GM18873 (cell line): ENCODE results near the gene CYSTM1.
A peak's percentile ranks its signal among the peaks of the same experiment; 100 is the strongest.

Experiments used
- ATAC-seq: cut with Tn5 transposase; IDR thresholded peaks from one replicate; pipeline ENCODE4 v1.9.1; 2021; ENCODE audit warnings: mild to moderate bottlenecking, moderate library complexity, moderate number of reproducible peaks; ENCODE audit not compliant: unreplicated experiment, low FRiP score

CYSTM1 gene

DNA sequence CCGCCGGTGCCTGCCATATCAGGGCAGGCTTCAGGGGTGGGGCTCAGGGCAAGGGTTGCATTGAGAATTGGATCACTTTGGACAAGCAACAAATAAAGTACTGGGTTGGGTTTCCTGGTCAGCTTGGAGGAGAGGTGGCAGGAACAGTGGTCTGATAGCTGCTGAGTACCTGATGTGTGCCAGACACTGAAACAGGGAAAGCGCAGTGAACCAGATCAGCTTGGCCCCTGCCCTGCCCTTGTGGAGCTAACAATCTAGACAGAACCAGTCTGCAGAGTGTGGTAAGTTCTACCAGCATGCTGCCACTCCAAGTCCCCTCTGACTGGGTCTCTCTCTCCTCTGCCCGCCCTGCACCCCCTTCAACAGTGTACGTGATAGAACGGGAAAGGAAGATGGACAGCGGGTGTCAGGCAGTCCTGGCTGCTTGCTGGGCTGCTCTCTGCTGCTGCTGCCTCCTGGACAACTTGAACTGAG lies 53.4 kb downstream of the CYSTM1 start:
- no peak for ATAC-seq

DNA sequence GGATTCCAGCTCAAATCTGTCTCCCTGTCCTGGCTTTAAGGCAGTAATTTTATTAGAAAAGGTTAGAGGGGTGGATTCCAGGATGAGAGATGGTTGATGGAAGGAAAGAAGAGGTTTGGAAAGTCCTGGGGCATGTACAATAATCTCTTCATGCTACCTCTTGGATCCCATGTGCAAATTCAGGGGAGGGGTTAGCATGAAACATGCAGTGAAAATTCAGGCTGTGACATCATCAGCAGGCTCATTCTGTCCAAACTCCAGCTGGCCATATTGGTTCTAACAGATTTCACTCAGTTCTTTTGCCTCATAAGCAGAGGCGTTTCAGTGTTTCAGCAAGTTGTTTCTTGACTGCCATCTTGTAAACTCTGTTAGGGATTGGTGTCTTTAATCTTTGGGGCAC lies 55.4 kb downstream of the CYSTM1 start:
- no peak for ATAC-seq

DNA sequence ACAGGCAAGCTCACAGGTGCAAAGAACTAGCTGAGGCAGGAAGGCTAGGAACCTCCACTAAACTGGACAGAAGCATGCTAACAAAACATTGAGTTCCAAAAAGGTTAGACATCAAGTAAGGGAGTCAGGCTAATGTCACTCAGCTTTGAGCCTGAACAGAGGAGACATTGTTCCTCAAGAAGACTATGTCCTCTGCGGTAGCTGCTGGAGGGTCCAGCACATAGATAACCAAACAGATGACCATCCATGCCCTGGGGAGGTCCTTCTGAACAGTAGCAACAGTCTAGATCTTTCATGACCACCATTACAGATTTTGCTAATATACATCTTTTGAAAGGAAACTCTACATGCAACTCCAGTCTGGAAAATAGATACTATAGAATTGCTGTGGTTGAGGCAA lies 57.7 kb downstream of the CYSTM1 start:
- ATAC-seq: no peak

DNA sequence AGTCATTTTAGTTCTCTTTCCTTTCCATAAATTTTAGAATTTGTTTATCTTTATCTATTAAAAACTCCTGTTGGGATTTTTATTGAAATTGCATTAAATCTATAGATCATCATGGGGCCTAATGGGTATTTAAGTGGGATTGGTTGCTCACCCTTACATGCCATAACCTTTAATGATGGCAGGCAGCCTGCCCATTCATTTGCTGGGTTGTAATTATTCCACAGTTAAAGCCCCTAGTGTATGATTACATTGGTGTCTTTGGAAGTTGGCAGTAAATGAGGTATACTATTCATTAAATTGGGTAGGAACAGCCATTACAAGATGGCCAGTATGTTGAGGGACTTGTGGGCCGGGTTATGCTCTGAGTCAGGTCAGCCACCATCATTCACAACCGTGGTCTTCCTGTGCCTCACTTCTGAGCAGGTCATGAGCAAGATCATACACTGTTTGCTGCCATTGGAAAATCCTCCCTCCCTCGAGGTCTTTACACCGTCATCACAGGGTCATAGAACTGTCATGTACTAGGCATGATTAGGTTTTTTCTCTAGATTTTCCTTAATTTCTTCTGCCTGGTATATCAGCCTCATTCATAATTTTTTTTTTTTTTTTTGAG lies 59.5 kb downstream of the CYSTM1 start:
- no peak for ATAC-seq

DNA sequence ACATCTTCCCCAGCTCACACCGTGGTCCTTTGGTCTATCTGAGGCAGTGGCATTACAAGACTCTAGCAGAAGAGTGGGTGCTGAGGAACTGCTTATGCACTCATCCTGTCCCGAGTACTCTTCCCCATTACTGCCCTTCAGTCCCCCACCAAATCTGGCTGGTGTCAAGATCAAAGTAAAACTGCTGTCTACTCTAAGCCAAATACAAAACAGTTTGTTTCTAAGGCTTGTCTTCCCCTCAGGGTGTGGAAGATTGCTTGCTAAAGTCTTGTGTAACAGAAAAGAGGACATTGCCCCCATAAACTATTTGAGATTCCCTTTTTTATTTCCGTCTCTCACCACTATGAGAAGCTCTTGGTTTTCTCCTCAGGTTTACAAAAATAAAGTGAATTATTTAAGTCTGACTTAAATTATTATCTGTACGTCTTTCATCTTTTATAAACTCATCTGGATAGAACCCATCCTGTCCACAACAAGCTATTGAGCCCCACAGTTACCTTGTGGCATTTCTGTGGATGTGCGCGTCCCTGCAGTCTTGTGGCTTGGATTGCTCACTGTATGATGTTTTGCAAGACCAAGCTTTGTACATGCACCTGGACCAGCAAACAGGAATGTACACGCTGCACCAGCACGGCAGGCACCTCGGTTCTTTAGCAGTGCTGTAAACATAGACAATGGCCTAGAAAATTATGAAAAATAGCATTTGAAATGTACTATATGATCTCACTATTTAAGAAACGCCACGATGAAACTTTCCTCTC lies 61.0 kb downstream of the CYSTM1 start:
- ATAC-seq: no peak

DNA sequence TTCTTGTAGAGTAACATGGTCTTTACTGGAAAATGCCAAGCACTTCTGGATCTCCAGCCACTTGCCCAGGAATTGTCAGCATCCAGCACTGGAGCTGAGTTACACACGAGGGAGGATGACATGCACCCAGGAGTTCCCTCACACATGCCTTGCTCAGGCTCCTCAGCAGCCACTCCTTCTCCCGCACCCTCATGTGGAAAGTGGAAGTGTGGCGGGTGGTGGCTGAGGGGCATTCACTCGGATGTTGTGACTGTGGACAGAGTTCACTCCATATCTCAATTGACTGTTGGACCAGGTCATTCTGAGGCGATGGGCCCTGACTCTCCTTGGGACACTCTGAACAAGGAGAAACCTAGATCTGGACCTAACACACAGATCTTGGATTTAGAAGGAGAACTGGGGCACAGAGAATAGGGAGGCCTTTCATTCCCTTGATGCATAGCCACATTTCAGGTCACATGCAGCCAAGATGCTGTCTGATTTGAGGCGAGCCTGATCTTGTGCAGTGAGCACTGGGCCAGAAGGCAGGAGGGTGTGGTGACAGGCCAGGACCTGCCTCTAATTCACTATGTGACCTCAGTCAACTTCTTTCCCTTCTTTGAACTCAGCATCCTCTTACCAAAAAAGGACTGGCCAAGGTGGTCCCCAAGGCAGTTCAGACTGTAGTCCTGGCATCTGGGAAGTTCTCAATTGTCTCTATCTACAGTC lies 62.1 kb downstream of the CYSTM1 start:
- no peak for ATAC-seq

DNA sequence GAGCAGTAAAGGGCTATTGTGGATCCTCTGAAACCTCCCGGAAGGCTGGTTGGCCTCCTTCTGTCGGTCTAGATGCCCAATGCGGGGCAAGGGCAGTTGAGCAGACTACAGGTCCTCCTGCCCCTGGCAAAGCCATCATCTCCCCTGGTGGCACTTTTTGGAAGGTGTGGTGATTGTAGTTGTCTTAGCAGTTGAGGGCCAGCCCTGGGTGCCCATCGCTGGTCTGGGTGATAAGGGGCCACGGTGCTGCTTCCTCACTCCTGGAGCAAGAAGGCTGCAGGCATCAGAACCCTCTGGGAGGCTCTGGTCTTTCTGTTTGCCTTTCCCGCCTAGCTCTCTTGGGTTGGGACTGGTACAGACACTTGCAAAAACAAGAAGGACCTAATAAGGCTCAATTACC lies 63.8 kb downstream of the CYSTM1 start:
- ATAC-seq: no peak

DNA sequence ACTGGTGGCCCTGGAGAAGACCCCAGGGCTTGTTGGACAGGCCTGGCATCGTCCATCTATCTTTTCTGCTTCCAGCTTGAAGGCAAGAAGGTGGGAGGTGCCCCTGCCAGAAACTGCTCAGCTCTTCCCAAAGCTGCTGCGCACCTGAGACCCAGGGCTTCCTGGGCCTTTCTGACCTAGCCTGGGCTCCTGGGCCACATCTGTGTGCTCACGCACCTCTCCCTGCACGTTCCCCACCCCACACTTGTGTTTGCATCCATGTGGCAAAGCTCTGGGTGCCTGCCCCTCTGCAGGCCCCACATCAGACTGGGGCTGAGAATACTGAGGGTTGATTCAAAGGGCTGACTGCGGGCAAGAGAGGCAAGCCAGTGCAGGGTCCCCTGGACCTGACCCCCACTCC lies 64.5 kb downstream of the CYSTM1 start:
- no peak for ATAC-seq

DNA sequence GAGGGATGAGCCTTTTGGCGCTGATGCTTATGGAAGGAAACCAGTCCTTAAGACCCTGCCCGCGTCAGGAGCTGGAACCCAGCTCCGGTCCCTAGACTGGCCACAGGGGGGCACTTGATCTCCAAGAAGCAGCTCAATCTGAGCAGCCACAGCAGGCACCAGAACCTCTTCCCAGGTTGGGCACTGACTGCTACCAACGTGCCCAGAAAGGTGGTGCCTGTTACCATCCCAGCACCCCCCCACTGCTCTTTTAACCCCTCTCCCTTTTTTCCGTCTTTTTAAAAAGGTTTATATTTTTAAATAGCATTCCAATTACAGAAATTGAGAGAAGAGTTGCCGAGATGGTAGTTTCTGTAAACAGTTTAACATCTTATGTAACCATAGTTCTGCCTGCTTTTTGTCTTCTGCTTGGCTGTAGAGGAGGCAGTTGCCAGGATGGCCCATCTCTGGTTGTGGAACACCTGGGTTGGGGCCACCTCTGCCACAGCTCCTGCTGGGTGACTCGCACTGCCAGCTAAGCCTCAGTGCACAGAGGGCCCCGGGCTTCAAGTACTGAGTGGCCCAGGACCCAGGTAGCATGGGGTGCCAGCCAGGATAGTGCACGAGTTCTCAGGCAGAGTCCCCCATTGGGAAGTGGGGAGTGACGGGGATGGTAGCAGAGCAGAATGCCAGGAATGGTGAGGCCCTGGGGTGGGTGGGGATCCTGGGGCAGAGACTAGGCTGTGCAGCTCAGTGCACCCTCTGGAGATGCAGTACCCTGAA lies 65.1 kb downstream of the CYSTM1 start:
- ATAC-seq: no peak

DNA sequence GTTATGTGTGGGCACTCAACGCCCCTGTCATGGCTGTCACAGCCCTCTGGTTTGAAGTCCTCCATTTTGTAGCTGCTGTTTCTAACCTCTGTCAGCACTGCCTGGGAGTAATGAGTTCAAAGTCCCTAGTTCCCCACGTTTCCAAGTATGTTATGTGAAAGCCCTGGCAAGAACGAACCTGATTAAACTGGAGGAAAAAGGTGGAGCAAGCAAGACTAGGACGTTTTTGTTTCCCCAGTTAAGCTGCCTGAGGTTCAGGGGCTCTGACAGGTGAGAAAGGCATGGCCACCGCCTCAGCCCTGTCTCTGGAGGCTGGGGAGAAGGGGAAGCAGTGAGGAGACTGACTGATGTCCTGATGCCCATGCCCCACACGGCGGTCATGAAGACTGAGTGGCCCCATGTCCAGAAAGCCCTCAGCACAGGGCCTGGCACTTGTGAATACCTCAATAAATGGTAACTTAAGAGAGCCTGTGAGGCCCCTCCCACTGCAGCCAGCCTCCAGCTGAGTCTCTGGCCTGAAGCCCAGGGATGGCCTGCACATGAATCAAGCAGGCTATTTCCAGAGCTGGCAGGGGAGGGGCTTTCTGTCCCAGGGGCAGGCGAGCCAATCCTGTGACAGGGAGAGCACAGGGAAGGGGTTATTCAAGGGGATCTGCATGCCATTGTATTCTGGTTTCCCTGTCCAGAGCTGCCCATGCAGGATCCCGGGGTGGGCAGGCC lies 66.2 kb downstream of the CYSTM1 start:
- no peak for ATAC-seq

DNA sequence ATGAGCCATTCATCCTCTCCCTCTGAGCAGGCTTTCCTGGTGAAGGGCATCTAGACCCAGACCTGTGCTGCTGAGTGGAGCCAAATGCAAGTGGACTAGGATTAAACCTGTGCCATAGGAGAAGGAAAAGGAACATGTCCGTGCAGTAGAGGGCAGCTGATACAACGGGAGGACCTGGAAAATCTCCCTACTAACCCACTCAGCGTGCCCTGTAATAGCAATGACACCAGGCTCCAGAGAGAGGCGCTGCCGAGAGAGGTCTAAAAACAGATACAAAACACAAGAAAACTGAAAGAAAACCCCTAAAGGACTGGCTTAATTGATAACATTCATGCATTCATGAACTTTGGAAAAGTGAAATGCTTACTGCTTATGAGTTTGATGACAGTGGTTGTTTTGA lies 67.1 kb downstream of the CYSTM1 start:
- ATAC-seq: no peak

DNA sequence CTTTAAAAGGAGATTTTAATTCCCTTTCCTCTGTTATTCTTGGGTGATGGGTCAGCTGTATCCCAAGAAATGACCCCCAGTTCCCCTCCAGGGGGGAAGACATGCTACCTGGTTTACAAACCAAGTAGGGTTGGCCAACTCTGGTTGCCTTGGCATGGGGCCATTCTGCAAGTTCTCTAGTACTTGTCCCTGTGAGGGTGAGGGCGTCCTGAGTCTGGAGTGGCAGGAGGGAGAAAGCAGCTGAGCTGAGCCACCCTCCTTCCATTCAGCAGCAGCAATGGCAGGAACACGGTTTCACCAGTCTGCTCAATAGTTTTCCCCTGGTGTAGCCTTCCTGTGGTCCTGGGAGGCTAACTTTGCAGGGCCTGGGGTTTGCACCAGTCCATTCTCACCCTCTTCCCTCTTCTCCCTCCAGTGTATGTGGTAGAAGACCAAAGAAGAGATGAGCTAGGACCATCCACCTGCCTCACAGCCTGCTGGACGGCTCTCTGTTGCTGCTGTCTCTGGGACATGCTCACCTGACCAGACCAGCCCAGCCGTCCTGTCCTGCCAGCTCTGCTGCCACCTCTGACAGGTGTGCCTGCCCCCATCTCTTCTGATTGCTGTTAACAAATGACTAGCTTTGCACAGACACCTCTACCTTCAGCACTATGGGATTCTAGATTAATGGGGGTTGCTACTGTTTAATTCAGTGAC lies 68.0 kb downstream of the CYSTM1 start:
- ATAC-seq: no peak

DNA sequence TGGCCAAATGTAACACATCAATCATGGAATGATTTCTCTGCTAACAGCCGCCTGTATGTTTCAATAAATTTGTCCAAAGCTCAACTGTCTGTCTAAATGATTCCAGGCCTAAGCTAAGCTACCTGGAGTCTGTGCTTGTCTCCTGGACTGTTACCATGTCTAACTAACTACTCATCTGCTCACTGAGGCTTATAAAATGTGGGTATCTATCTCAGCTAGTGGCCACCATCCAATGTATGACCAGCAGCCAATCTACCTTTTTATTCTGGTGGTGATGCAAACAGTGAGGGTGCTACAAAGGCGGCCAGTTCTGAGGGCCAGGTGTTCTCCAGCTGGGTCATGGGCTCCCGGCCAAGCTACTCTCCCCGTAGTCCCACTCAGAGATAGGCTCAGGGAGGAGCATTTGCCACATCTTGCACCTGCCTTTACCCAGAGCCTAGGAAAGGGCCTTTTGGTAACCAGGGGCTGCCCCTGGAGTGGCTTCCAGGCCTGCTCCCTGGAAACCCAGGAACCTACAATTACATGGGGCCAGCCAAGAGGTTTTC lies 68.8 kb downstream of the CYSTM1 start:
- no peak for ATAC-seq

DNA sequence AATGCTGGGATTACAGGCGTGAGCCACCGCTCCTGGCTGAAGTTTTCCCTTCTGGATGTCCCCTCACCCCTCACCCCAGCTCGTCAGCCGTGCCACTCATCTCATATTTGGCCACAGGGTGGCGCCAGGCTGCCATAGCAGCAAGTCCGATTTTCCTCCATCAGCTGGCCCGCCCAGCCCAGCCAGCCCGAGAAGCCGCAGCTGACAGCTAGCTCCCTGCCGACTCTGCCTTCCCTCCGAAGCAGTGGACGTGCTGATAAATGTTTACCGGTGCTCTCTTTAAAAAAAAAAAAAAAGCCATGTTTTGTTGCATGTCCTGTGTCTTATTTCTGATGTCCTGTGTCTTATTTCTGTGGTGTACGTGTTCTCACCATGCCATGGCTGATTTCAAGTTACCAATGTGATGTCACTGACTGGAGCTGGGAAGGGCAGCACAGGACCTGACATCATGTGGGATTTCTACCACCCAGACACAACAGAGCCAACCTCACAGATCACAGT lies 69.6 kb downstream of the CYSTM1 start:
- ATAC-seq: peak; percentile 63

DNA sequence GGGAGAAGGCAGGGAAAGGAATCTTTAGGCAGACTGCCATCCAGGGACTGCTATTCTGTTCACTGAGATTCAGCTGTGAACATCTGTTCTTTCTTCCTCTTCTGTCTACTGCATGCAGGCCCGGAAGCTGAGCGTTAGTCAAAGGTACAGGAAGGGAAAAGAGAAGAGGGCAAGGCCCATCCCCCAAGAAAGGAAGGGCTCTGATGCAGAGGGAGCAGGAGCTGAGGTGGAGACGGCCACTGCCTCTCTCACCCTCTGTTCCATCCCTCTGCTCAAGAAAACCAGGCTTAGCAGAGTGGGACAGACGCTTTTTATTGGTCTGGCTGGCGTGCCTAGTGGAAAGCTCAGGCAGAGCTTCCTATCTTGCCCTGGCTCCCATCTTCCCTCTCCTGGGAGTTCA lies 70.4 kb downstream of the CYSTM1 start:
- ATAC-seq: no peak

DNA sequence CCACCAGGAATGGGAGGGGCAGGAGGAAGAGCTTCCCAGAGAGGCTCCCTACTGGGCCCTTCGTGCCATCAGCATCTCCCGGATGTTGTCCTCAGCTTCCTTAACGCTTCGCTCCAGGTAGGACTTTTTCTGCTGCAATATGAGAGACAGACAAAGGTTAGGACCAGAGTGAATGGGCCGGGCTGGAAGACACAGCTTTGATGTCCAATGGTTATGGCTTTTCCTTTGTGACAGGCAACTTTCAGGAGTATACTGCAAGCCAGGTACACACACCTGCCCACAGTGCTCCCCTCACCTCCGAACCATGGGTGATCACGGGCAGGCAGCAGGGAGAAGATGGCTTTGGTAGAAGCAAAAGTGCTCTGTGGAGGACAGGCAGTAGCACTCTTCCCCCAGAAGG lies 70.9 kb downstream of the CYSTM1 start:
- no peak for ATAC-seq

DNA sequence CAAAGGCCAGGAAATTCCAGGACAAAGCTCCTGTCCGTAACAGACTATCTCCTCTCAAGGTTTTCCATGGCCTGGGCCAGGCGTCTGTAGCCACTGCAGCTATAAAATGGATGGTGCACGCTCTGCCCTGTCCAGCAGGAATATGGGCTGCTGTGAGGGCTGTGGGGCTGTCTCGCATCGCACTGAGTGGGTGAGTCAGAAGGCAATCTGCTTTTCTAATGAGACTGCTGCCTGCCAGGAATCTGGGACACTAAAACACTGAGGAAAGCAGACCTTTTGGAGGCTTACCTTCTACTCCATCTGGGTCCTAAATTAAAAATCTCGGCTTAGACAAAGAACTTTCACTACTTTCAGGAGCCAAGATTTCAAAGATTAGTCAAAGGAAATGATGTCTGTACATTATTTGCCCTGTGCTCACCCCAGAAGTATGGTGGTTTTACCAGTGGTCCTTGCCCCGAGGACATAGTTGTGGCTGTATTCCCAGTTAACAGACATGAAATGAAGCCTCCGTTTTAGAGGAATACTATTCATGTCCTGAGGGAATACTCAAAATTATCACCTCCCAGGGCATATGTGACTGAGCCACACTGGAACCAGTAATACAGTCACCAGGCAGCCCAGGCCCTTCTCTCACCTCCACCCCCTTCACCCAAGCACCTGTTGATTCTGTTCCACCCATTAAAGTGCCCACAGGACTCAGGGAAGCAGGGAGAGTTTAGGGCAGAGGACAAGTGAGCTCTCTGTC lies 71.6 kb downstream of the CYSTM1 start:
- ATAC-seq: no peak

DNA sequence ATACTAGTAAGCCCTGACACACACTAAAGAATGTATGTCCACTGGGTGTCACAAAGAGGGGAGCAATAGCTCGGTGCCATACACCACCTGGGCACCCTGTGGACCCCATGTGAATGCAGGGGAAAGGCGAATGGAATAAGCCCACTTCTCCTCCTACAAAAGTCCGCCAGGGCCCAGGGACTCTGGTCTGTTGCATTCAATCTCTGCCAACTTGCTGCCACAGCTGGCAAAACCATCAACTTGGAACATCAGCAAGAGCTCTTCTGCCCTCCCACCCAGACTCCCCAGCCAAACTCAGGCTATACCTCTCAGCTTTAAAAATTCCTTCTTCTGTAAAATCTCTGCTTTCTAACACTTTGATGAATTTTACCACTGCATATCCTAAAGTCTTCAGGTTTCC lies 73.4 kb downstream of the CYSTM1 start:
- ATAC-seq: no peak

DNA sequence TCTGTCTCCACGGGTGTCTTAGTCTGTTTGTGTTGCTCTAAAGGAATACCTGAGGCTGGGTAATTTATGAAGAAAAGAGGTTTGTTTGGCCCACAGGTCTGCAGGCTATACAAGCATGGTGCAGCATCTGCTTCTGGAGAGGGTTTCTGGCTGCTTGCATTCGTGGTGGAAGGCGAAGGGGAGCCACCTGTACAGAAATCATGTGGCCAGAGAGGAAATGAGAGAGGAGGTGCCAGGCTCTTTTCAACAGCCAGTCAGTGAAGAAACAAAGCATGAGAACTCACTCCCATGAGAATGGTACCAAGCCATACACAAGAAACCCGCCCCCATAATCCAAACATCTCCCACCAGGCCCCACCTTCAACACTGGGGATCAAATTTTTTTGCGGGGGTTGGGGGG lies 74.5 kb downstream of the CYSTM1 start:
- no peak for ATAC-seq
